Ovary (tissue), 3 donors: Measurements from ENCODE around the gene RSBN1L.

Source experiments
- EP300 ChIP-seq: sonication (generic); formaldehyde crosslinking; IDR thresholded peaks from one replicate; pipeline ENCODE4 v1.6.1; 2017; ENCODE audit warnings: antibody characterized with exemption
- POLR2A ChIP-seq: fragments of 450-650 bp; IDR thresholded peaks from one replicate; pipeline ENCODE4 v1.6.1; 2017; ENCODE audit warnings: antibody characterized with exemption, mild to moderate bottlenecking, moderate library complexity
- TF ChIP-seq, protein P1 (sequence below), 3 donors: fragments of 450-650 bp in 2 of 3; fragments of 200-600 bp in 1 of 3; IDR thresholded peaks; one replicate each; pipeline versions ENCODE4 v1.5.1 to v1.8.0; 2016 to 2022; ENCODE audit warnings: antibody characterized with exemption in 3 of 3, mild to moderate bottlenecking in 1 of 3
- donor health status: DM: no; HTN: no; CAD: no.

DNA sequence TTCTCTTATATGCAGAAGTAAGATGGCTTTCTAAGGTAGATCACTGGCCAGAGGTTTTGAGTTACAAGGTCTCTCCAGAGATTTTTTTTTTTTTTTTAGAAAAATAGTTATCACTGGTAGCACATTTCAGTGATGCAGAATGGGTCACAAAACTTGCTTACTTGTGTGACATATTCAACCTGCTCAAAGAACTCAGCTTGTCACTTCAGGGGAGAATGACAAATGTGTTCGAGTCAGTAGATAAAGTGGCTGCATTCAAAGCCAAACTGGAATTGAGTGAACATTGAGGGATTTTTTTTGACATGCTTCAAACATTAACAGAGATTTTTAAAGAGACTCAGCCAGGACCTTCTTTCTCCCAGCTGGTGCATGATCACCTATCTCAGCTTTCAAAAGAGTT, 135.7 kb downstream of the RSBN1L start:
- TF ChIP-seq, protein P1, sequence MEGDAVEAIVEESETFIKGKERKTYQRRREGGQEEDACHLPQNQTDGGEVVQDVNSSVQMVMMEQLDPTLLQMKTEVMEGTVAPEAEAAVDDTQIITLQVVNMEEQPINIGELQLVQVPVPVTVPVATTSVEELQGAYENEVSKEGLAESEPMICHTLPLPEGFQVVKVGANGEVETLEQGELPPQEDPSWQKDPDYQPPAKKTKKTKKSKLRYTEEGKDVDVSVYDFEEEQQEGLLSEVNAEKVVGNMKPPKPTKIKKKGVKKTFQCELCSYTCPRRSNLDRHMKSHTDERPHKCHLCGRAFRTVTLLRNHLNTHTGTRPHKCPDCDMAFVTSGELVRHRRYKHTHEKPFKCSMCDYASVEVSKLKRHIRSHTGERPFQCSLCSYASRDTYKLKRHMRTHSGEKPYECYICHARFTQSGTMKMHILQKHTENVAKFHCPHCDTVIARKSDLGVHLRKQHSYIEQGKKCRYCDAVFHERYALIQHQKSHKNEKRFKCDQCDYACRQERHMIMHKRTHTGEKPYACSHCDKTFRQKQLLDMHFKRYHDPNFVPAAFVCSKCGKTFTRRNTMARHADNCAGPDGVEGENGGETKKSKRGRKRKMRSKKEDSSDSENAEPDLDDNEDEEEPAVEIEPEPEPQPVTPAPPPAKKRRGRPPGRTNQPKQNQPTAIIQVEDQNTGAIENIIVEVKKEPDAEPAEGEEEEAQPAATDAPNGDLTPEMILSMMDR (IDR thresholded peaks at IDR 0.05) = no peak
- TF ChIP-seq POLR2A (no peak), EP300 (no peak)
